H9 (cell line): Measurements from ENCODE around the gene DCX. TPM values are rescaled to one million over a fixed set of nuclear protein-coding genes. Genes with fewer than 3 reads are reported as not detected.

Experiments
- DNase-seq: peaks from one replicate; pipeline ENCODE4 v3.0.0-alpha.2; 2017
- H2AFZ ChIP-seq: one replicate; pipeline ENCODE4 v1.6.1; 2013; ENCODE audit warnings: mild to moderate bottlenecking, low read length, control low read depth, moderate library complexity
- H2AK5ac ChIP-seq: 2 replicates; pipeline ENCODE4 v1.6.1; 2013; ENCODE audit warnings: low read length, control low read depth, mixed read lengths; ENCODE audit not compliant: insufficient read length
- H2BK120ac ChIP-seq: one replicate; pipeline ENCODE4 v1.6.1; 2013; ENCODE audit warnings: low read depth, mild to moderate bottlenecking, low read length, control low read depth, inconsistent platforms; ENCODE audit not compliant: poor library complexity, severe bottlenecking
- H2BK12ac ChIP-seq: 2 replicates; pipeline ENCODE4 v1.6.1; 2013; ENCODE audit warnings: low read length, control low read depth, mixed read lengths, low read depth; ENCODE audit not compliant: insufficient read length
- H2BK15ac ChIP-seq: 2 replicates; pipeline ENCODE4 v1.6.1; 2013; ENCODE audit warnings: low read depth, low read length, control low read depth
- H2BK20ac ChIP-seq: one replicate; pipeline ENCODE4 v1.6.1; 2013; ENCODE audit warnings: low read depth, mild to moderate bottlenecking, low read length, control low read depth, inconsistent platforms; ENCODE audit not compliant: poor library complexity, severe bottlenecking
- H2BK5ac ChIP-seq: 2 replicates; pipeline ENCODE4 v1.6.1; 2013; ENCODE audit warnings: low read length, control low read depth, mixed read lengths; ENCODE audit not compliant: insufficient read length
- H3K14ac ChIP-seq: 2 replicates; pipeline ENCODE4 v1.6.1; 2013; ENCODE audit warnings: low read length, control low read depth; ENCODE audit not compliant: insufficient read depth
- H3K18ac ChIP-seq: 2 replicates; pipeline ENCODE4 v1.6.1; 2013; ENCODE audit warnings: low read depth, mild to moderate bottlenecking, mixed read lengths, low read length, control low read depth; ENCODE audit not compliant: insufficient read length
- H3K23ac ChIP-seq: 2 replicates; pipeline ENCODE4 v1.6.1; 2013; ENCODE audit warnings: low read length, control low read depth, mixed read lengths, low read depth; ENCODE audit not compliant: insufficient read length
- H3K23me2 ChIP-seq: 2 replicates; pipeline ENCODE4 v1.6.1; 2013; ENCODE audit warnings: low read depth, mild to moderate bottlenecking, mixed read lengths, low read length, control low read depth; ENCODE audit not compliant: insufficient read length, poor library complexity, severe bottlenecking
- H3K27ac ChIP-seq: 2 replicates; pipeline ENCODE4 v1.5.1; 2013; ENCODE audit warnings: low read length, control low read depth, mixed read lengths, low read depth; ENCODE audit not compliant: insufficient read length
- H3K27me3 ChIP-seq: 2 replicates; pipeline ENCODE4 v1.6.1; 2013; ENCODE audit warnings: low read length, control low read depth, inconsistent platforms; ENCODE audit not compliant: insufficient read depth
- H3K4ac ChIP-seq: 2 replicates; pipeline ENCODE4 v1.6.1; 2013; ENCODE audit warnings: low read depth, mild to moderate bottlenecking, control low read depth, inconsistent platforms, low read length, moderate library complexity
- H3K4me1 ChIP-seq: 2 replicates; pipeline ENCODE4 v1.6.1; 2013; ENCODE audit warnings: low read length, control low read depth, inconsistent platforms; ENCODE audit not compliant: insufficient read depth
- H3K4me2 ChIP-seq: 2 replicates; pipeline ENCODE4 v1.6.1; 2013; ENCODE audit warnings: low read length, control low read depth, mixed read lengths; ENCODE audit not compliant: insufficient read length, insufficient read depth
- H3K56ac ChIP-seq: 2 replicates; pipeline ENCODE4 v1.6.1; 2013; ENCODE audit warnings: low read depth, mild to moderate bottlenecking, mixed read lengths, low read length, control low read depth; ENCODE audit not compliant: insufficient read length
- H3K79me1 ChIP-seq: 2 replicates; pipeline ENCODE4 v1.6.1; 2013; ENCODE audit warnings: low read depth, mild to moderate bottlenecking, moderate library complexity, low read length, control low read depth, inconsistent platforms; ENCODE audit not compliant: insufficient read depth, poor library complexity, severe bottlenecking
- H3K79me2 ChIP-seq: 2 replicates; pipeline ENCODE4 v1.6.1; 2013; ENCODE audit warnings: low read length, control low read depth, inconsistent platforms; ENCODE audit not compliant: insufficient read depth
- H3K9ac ChIP-seq: 2 replicates; pipeline ENCODE4 v1.6.1; 2013; ENCODE audit warnings: low read length, control low read depth, mixed read lengths; ENCODE audit not compliant: insufficient read length; ENCODE audit errors: extremely low read depth
- H3K9me3 ChIP-seq: one replicate; pipeline ENCODE4 v1.6.1; 2013; ENCODE audit warnings: low read depth, low read length, inconsistent platforms; ENCODE audit not compliant: control insufficient read depth
- H3T11ph ChIP-seq: one replicate; pipeline ENCODE4 v1.6.1; 2013; ENCODE audit warnings: mild to moderate bottlenecking, low read length, control low read depth, inconsistent platforms
- H4K20me1 ChIP-seq: one replicate; pipeline ENCODE4 v1.6.1; 2013; ENCODE audit not compliant: control insufficient read depth, insufficient read length, insufficient read depth
- H4K5ac ChIP-seq: 2 replicates; pipeline ENCODE4 v1.6.1; 2013; ENCODE audit warnings: low read depth, mild to moderate bottlenecking, mixed read lengths, low read length, control low read depth; ENCODE audit not compliant: insufficient read length
- H4K8ac ChIP-seq: replicated peaks from 2 replicates; pipeline ENCODE4 v1.6.1; 2013; ENCODE audit warnings: low read length, control low read depth, mixed read lengths, low read depth; ENCODE audit not compliant: insufficient read length
- H4K91ac ChIP-seq: 2 replicates; pipeline ENCODE4 v1.6.1; 2013; ENCODE audit warnings: low read depth, mild to moderate bottlenecking, moderate library complexity, mixed read lengths, low read length, control low read depth; ENCODE audit not compliant: insufficient read length
- H3K27ac Mint-ChIP-seq, 3 experiments: 2 replicates in 2 of 3; 3 replicates in 1 of 3; pipeline ENCODE4 v1.8.0; 2020 to 2021; ENCODE audit warnings: mixed read lengths in 3 of 3, mild to moderate bottlenecking in 1 of 3, moderate library complexity in 1 of 3
- H3K27me3 Mint-ChIP-seq: 2 replicates; pipeline ENCODE4 v1.8.0; 2021; ENCODE audit warnings: low read depth, mild to moderate bottlenecking, moderate library complexity, mixed read lengths
- H3K36me3 Mint-ChIP-seq, 3 experiments: 2 replicates in 2 of 3; 3 replicates in 1 of 3; pipeline ENCODE4 v1.8.0; 2020 to 2021; ENCODE audit warnings: low read depth in 3 of 3, mixed read lengths in 3 of 3; ENCODE audit not compliant: insufficient read depth in 1 of 3
- H3K4me1 Mint-ChIP-seq, 2 experiments: 2 replicates each; pipeline ENCODE4 v1.8.0; 2020; ENCODE audit warnings: mixed read lengths in 2 of 2
- H3K4me3 Mint-ChIP-seq, 2 experiments: 2 replicates in 1 of 2; 3 replicates in 1 of 2; pipeline ENCODE4 v1.8.0; 2020 to 2021; ENCODE audit warnings: mild to moderate bottlenecking in 2 of 2, mixed read lengths in 2 of 2, moderate library complexity in 1 of 2
- H3K9me3 Mint-ChIP-seq, 2 experiments: 2 replicates in 1 of 2; 3 replicates in 1 of 2; pipeline ENCODE4 v1.8.0; 2020; ENCODE audit warnings: mild to moderate bottlenecking in 2 of 2, mixed read lengths in 2 of 2, moderate library complexity in 1 of 2
- CTCF ChIP-seq: fragments of 200-600 bp; sonication (generic); conservative IDR thresholded peaks from 3 replicates; pipeline ENCODE4 v1.8.0; 2021; ENCODE audit warnings: antibody characterized with exemption, mild to moderate bottlenecking
- WGBS: extraction: QIAGEN DNeasy Blood & Tissue Kit; methylation state at CpG from one replicate; pipeline ENCODE4 v1.1.7; 2013; ENCODE audit warnings: missing lambda C conversion rate, low lambda C conversion rate, mixed read lengths; ENCODE audit not compliant: insufficient read length; ENCODE audit errors: extremely low coverage; 5-methylcytosine and 5-hydroxymethylcytosine counted together
- total RNA-seq: library from RNA; stranded (reverse); gene quantifications from 2 replicates; pipeline ENCODE4 v1.2.1, GENCODE V29; 2021

Gene DCX
- total RNA-seq, 1 experiment from 2014 or later: 2.0 TPM

- Histone ChIP-seq H2BK15ac (no peak overlapping the region), H4K8ac (no peak overlapping the region), H3K9me3 (no peaks in the 10 kb centered on the region), H3K27me3 (no peaks in the 10 kb centered on the region), H3K56ac (no peak overlapping the region), H4K20me1 (no peaks in the 10 kb centered on the region), H3K18ac (no peak overlapping the region), H2BK12ac (no peak overlapping the region), H3K14ac (no peak overlapping the region), H4K5ac (no peak overlapping the region), H3K79me1 (no peaks in the 10 kb centered on the region), H3K4me1 (no peaks in the 10 kb centered on the region), H3T11ph (no peak overlapping the region), H3K27ac (no peak overlapping the region), H2BK5ac (no peak overlapping the region), H4K91ac (no peak overlapping the region), H2BK120ac (no peak overlapping the region), H3K4ac (no peak overlapping the region), H2BK20ac (no peak overlapping the region), H3K79me2 (no peaks in the 10 kb centered on the region), H3K23ac (no peak overlapping the region), H3K4me2 (no peak overlapping the region), H3K23me2 (no peaks in the 10 kb centered on the region), H3K9ac (no peak overlapping the region), H2AFZ (no peak overlapping the region), H2AK5ac (no peak overlapping the region)
- H3K4me1 Mint-ChIP-seq: peaks cover 5 to 13% of the 10 kb centered on the region in 2 experiments; a peak in 2 of 4 replicates
- TF ChIP-seq CTCF: no peak
- no peaks in the 10 kb centered on the region for H3K36me3 Mint-ChIP-seq
- H3K9me3 Mint-ChIP-seq: no peaks in the 10 kb centered on the region
- no peak for DNase-seq
- no peaks in the 10 kb centered on the region for H3K27me3 Mint-ChIP-seq
- no peak overlapping the region for H3K27ac Mint-ChIP-seq
- no CpG with 5 or more reads among the region's 3 CpGs for WGBS
- H3K4me3 Mint-ChIP-seq: no peak overlapping the region
Measured at GRCh38 chrX:111262086-111262485, 149.9 kb downstream of the DCX start.
